ENCODE measurements around the gene TWF2. TPM values are rescaled to one million over a fixed set of nuclear protein-coding genes. Genes with fewer than 3 reads are reported as not detected.
A peak's percentile ranks its signal among the peaks of the same experiment; 100 is the strongest.

The TWF2 gene
- total RNA-seq, 2 experiments from 2014 or later, result 118 to 119 TPM

DNA sequence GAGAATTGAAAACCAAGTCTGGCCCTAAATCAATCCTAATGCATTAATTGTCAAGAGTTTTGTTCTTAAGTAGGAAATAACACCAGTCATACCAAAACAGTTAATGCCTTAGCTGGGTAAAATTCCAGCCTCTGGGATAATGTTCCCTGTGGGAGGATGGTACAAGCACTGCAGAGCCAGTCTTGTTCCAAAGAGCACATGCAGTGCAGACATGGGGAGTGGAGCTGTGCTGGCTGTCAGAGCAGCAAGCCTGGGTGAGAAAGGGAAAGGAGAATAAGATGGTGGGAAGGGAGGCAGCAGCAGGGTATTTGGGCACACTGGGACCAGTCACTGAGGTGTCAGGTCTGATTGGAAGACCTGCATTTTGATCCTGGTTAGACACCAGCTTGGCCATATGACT lies 28.9 kb downstream of the TWF2 start:
- H3K36me3 Mint-ChIP-seq (ENCODE audit: low read depth), result peaks cover 96% of the 10 kb centered on the region
- no peak overlapping the region for H3K27ac Mint-ChIP-seq
- DNase-seq, result no peak
- peaks cover 27% of the 10 kb centered on the region for H3K4me1 Mint-ChIP-seq
- ChIA-PET CTCF (interaction anchor here (1.4 to 5.9 kb wide), 2 partner anchors 11 to 21 kb away, joined by 4 to 43 read pairs; no protein-coding TSS in a partner anchor), POLR2A (interaction anchor here (0.8 to 1.4 kb wide), 2 partner anchors 11 to 13 kb away, joined by 3 read pairs; no protein-coding TSS in a partner anchor)
- H3K4me3 Mint-ChIP-seq, result no peak overlapping the region
- no peaks in the 10 kb centered on the region for H3K27me3 Mint-ChIP-seq
- no peaks in the 10 kb centered on the region for H3K9me3 Mint-ChIP-seq

- H3K36me3 Mint-ChIP-seq (ENCODE audit: low read depth), result peaks cover 95% of the 10 kb centered on the region
- peaks cover 31% of the 10 kb centered on the region for H3K4me1 Mint-ChIP-seq
- H3K27me3 Mint-ChIP-seq, result no peaks in the 10 kb centered on the region
- no peak overlapping the region for H3K27ac Mint-ChIP-seq
- DNase-seq, result no peak
- H3K4me3 Mint-ChIP-seq, result no peak overlapping the region
- ChIA-PET CTCF (interaction anchor here (1.4 to 5.9 kb wide), 2 partner anchors 12 to 23 kb away, joined by 4 to 43 read pairs; no protein-coding TSS in a partner anchor), POLR2A (no interaction called here)
- no peaks in the 10 kb centered on the region for H3K9me3 Mint-ChIP-seq
Observed at GRCh38 chr3:52208556-52208955, 30.4 kb downstream of the TWF2 start.

DNA sequence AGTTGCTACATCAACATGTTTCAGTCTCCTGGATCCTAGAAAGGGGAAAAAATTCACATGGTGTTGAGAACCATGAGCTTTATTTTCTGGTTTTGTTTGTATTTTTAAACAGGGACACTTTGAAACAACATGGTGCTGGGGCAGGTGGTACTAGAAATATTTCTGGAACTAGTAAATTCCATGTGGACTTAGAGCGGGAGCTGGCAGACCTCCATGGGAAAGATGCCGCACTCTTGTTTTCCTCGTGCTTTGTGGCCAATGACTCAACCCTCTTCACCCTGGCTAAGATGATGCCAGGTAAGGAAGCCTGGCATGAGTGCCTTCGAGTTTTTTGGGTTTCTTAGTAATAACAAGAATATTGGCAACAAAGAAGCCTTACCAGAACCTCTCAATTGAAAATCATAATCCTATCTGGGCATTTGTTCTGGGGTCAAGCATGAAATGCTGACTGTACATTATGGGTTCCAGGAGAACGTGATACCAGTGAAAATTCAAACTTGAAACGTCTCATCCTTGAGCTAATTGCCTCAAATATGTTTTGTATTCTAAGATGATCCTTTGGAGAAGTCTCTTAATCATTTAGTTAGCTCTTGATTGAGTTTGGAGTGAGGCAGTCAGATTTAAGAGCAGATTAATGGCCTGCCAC lies 33.1 kb downstream of the TWF2 start:
- peaks cover 49% of the 10 kb centered on the region for H3K4me1 Mint-ChIP-seq
- no peaks in the 10 kb centered on the region for H3K9me3 Mint-ChIP-seq
- POLR2A ChIA-PET, result interaction anchor here (1.1 to 1.6 kb wide), 3 partner anchors 9 to 15 kb away, joined by 3 to 5 read pairs (median 3); no protein-coding TSS in a partner anchor
- no peak for DNase-seq
- H3K36me3 Mint-ChIP-seq (ENCODE audit: low read depth), result peaks cover 96% of the 10 kb centered on the region
- no peak overlapping the region for H3K27ac Mint-ChIP-seq
- no peaks in the 10 kb centered on the region for H3K27me3 Mint-ChIP-seq
- CTCF ChIA-PET, result interaction anchor here (0.7 to 2.6 kb wide), 4 partner anchors 11 to 133 kb away, joined by 3 to 16 read pairs (median 4); no protein-coding TSS in a partner anchor
- no peak overlapping the region for H3K4me3 Mint-ChIP-seq

DNA sequence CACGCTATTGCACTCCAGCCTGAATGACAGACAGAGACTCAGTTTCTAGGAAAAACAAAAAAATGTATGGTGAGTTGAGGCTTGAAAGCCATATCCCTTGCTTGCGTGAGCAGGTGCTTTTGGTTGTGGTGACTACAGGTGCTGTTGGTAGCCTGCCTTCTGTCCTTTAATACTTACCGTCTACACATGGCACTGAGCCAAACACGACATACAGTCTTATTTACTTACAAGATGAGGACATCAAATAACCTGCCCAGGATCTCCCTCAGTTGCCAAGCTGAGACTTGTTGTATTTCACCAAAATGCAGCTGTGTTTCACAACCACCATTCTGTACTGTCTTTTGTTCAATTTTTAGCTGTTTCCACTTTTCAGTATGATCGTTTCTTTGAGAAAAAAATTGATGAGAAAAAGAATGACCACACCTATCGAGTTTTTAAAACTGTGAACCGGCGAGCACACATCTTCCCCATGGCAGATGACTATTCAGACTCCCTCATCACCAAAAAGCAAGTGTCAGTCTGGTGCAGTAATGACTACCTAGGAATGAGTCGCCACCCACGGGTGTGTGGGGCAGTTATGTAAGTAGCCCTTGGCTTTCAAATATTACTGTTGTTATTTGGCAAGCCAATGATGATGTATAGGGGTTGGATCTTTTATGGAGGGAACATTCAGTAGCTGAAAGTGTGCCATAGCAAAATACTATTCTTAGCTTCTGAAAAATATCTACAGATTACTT lies 34.5 kb downstream of the TWF2 start:
- peaks cover 56% of the 10 kb centered on the region for H3K4me1 Mint-ChIP-seq
- no peak for DNase-seq
- peaks cover 94% of the 10 kb centered on the region for H3K36me3 Mint-ChIP-seq (ENCODE audit: low read depth)
- H3K27ac Mint-ChIP-seq, result peak overlapping the region; percentile 38
- H3K4me3 Mint-ChIP-seq, result no peak overlapping the region
- no peaks in the 10 kb centered on the region for H3K9me3 Mint-ChIP-seq
- H3K27me3 Mint-ChIP-seq, result no peaks in the 10 kb centered on the region
- POLR2A ChIA-PET, result interaction anchor here (1.1 to 2.0 kb wide), 4 partner anchors 10 to 34 kb away, joined by 3 to 6 read pairs (median 4); partner anchors contain the start of gene TWF2
- CTCF ChIA-PET, result interaction anchor here (1.1 to 2.6 kb wide), 3 partner anchors 10 to 50 kb away, joined by 4 to 16 read pairs (median 5); partner anchors contain the start of gene POC1A

DNA sequence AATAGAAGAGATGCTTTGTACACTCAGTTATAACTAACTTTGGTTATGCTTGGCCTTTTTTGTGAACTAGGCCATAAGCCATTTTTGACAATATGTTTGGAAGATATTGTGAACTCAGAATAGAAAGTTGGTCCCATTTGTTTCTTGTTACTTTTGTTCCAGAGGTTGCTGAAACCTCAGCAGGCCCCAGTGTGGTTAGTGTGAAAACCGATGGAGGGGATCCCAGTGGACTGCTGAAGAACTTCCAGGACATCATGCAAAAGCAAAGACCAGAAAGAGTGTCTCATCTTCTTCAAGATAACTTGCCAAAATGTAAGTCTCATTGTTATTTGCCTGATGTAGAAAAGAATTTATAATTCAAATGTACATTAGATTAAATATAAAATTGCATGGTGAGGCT lies 35.3 kb downstream of the TWF2 start:
- Mint-ChIP-seq H3K9me3 (no peaks in the 10 kb centered on the region), H3K4me1 (peaks cover 64% of the 10 kb centered on the region), H3K27ac (no peak overlapping the region), H3K27me3 (no peaks in the 10 kb centered on the region), H3K4me3 (no peak overlapping the region), H3K36me3 (ENCODE audit: low read depth) (peaks cover 94% of the 10 kb centered on the region)
- CTCF ChIA-PET, result interaction anchor here (1.2 to 2.1 kb wide), 2 partner anchors 28 to 49 kb away, joined by 3 to 5 read pairs; partner anchors contain the start of gene POC1A
- POLR2A ChIA-PET, result interaction anchor here (1.6 to 2.0 kb wide), 2 partner anchors 13 to 35 kb away, joined by 6 read pairs; partner anchors contain the start of gene TWF2
- DNase-seq, result no peak

- Mint-ChIP-seq H3K27ac (peak overlapping the region; percentile 47), H3K4me3 (no peak overlapping the region), H3K9me3 (no peaks in the 10 kb centered on the region), H3K4me1 (peaks cover 70% of the 10 kb centered on the region), H3K36me3 (ENCODE audit: low read depth) (peaks cover 87% of the 10 kb centered on the region), H3K27me3 (no peaks in the 10 kb centered on the region)
- ChIA-PET POLR2A (interaction anchor here (1.6 to 2.0 kb wide), 2 partner anchors 14 to 36 kb away, joined by 6 read pairs; partner anchors contain the start of gene TWF2), CTCF (interaction anchor here (0.7 to 2.1 kb wide), 4 partner anchors 18 to 48 kb away, joined by 3 to 5 read pairs (median 3); partner anchors contain the start of gene POC1A)
- DNase-seq, result no peak
Observed at GRCh38 chr3:52202384-52203077, 36.4 kb downstream of the TWF2 start.

- Mint-ChIP-seq H3K9me3 (no peaks in the 10 kb centered on the region), H3K4me3 (no peak overlapping the region), H3K36me3 (ENCODE audit: low read depth) (peaks cover 73% of the 10 kb centered on the region), H3K27me3 (no peaks in the 10 kb centered on the region), H3K27ac (no peak overlapping the region), H3K4me1 (peaks cover 80% of the 10 kb centered on the region)
- POLR2A ChIA-PET, result interaction anchor here (1.2 to 1.4 kb wide), 4 partner anchors 19 to 205 kb away, joined by 3 to 7 read pairs (median 4); partner anchors contain the start of genes GLYCTK and RPL29
- CTCF ChIA-PET, result interaction anchor here (1.8 kb wide), 1 partner anchor 19 kb away, joined by 12 read pairs; no protein-coding TSS in a partner anchor
- DNase-seq, result no peak
Observed at GRCh38 chr3:52200981-52201679, 37.8 kb downstream of the TWF2 start.

GRCh38 chr3:52198643-52199608 lies 40.0 kb downstream of the TWF2 start:
- no peaks in the 10 kb centered on the region for H3K9me3 Mint-ChIP-seq
- peaks cover 52% of the 10 kb centered on the region for H3K36me3 Mint-ChIP-seq (ENCODE audit: low read depth)
- H3K4me1 Mint-ChIP-seq, result peaks cover 62% of the 10 kb centered on the region
- ChIA-PET POLR2A (interaction anchor here (1.1 kb wide), 2 partner anchors 11 to 44 kb away, joined by 3 read pairs; no protein-coding TSS in a partner anchor), CTCF (no interaction called here)
- peak overlapping the region; percentile 89 for H3K27ac Mint-ChIP-seq
- DNase-seq, result no peak
- no peaks in the 10 kb centered on the region for H3K27me3 Mint-ChIP-seq
- peak overlapping the region; percentile 99 for H3K4me3 Mint-ChIP-seq

- peaks cover 44% of the 10 kb centered on the region for H3K36me3 Mint-ChIP-seq (ENCODE audit: low read depth)
- POLR2A ChIA-PET, result interaction anchor here (0.7 to 1.7 kb wide), 5 partner anchors 10 to 44 kb away, joined by 3 to 5 read pairs (median 3); partner anchors contain the start of genes POC1A and TWF2
Observed at GRCh38 chr3:52197842-52198625, 40.9 kb downstream of the TWF2 start, which contains the start of gene ALAS1. ALAS1 (plus strand) TSS chr3:52198160; CDS start chr3:52199242, 1,082 bp downstream.

GRCh38 chr3:52197499-52197841 lies 41.5 kb downstream of the TWF2 start:
- Mint-ChIP-seq H3K27ac (peak overlapping the region; percentile 80), H3K36me3 (ENCODE audit: low read depth) (peaks cover 38% of the 10 kb centered on the region), H3K4me3 (peak overlapping the region; percentile 99), H3K9me3 (no peaks in the 10 kb centered on the region), H3K4me1 (peaks cover 49% of the 10 kb centered on the region), H3K27me3 (no peaks in the 10 kb centered on the region)
- ChIA-PET CTCF (interaction anchor here (1.0 to 1.8 kb wide), 2 partner anchors 23 to 24 kb away, joined by 3 to 6 read pairs; no protein-coding TSS in a partner anchor), POLR2A (interaction anchor here (0.7 to 1.7 kb wide), 5 partner anchors 9 to 43 kb away, joined by 3 to 5 read pairs (median 3); partner anchors contain the start of genes POC1A and TWF2)
- no peak for DNase-seq

More at GRCh38 chr3:52197842-52198625, 40.9 kb downstream of the TWF2 start, which contains the start of gene ALAS1:
- peak within 1 kb of the TSS; percentile 89 for H3K27ac Mint-ChIP-seq
- DNase-seq, result peak; percentile 96
- H3K4me1 Mint-ChIP-seq, result peaks cover 54% of the 10 kb centered on the region
- CTCF ChIA-PET, result interaction anchor here (1.0 to 1.8 kb wide), 2 partner anchors 22 to 24 kb away, joined by 3 to 6 read pairs; no protein-coding TSS in a partner anchor
- no peaks in the 10 kb centered on the region for H3K9me3 Mint-ChIP-seq
- no peaks in the 10 kb centered on the region for H3K27me3 Mint-ChIP-seq
- peak within 1 kb of the TSS; percentile 99 for H3K4me3 Mint-ChIP-seq
